Right lobe of liver (tissue), 4 donors: ENCODE data around the gene ZFP36.

ENCODE experiments used
- CTCF ChIP-seq, 4 donors: fragments of 200-600 bp in 3 of 4; fragments of 450-650 bp in 1 of 4; IDR thresholded peaks; one replicate each; pipeline versions ENCODE4 v1.5.1 to v1.8.0; 2016 to 2022; ENCODE audit warnings: antibody characterized with exemption in 4 of 4, mild to moderate bottlenecking in 2 of 4
- POLR2A ChIP-seq: fragments of 450-650 bp; IDR thresholded peaks from one replicate; pipeline ENCODE4 v1.6.1; 2017; ENCODE audit warnings: antibody characterized with exemption, mild to moderate bottlenecking
- donor health status: DM: no; HTN: no; CAD: no.
- donor health status: DM: no; HTN: no; CAD: no.
- donor health status: DM: no; HTN: yes; CAD: no.

GRCh38 chr19:39438270-39438934 lies 31.8 kb downstream of the ZFP36 start:
- TF ChIP-seq CTCF (IDR thresholded peaks at IDR 0.05): no peak
- TF ChIP-seq POLR2A: no peak
